ENCODE data around the gene TRIM2.

Gene TRIM2

GRCh38 chr4:153341575-153342090, 137.4 kb downstream of the TRIM2 start:
- TF ChIP-seq CTCF (conservative IDR thresholded peaks at IDR 0.05; ENCODE audit: low read depth): no peak
- ChIA-PET POLR2A (ENCODE audit: low non-redundant PET) (no interaction called here), CTCF (no interaction called here)
- H3K27ac ChIP-seq: no peak overlapping the region
- DNase-seq (ENCODE audit: low spot score): no peak

GRCh38 chr4:153342751-153343552, 138.7 kb downstream of the TRIM2 start:
- no peak for DNase-seq (ENCODE audit: low spot score)
- ChIA-PET POLR2A (ENCODE audit: low non-redundant PET) (no interaction called here), CTCF (interaction anchor here (0.6 kb wide), 3 partner anchors 49 to 228 kb away, joined by 3 to 4 read pairs (median 4); no protein-coding TSS in a partner anchor)
- H3K27ac ChIP-seq: no peak overlapping the region
- no peak for TF ChIP-seq CTCF (conservative IDR thresholded peaks at IDR 0.05; ENCODE audit: low read depth)

- POLR2A ChIA-PET (ENCODE audit: low non-redundant PET): no interaction called here
Measured at GRCh38 chr4:153344131-153345011, 140.1 kb downstream of the TRIM2 start, which contains the start of gene MND1. Gene MND1, plus strand, starts transcription at chr4:153344688. Its CDS starts 50 bp downstream, at chr4:153344738.

GRCh38 chr4:153345012-153345981, 141.1 kb downstream of the TRIM2 start:
- peak; percentile 68 for DNase-seq (ENCODE audit: low spot score)
- TF ChIP-seq CTCF (conservative IDR thresholded peaks at IDR 0.05; ENCODE audit: low read depth): no peak
- ChIA-PET CTCF (interaction anchor here (0.7 to 1.7 kb wide), 4 partner anchors 120 to 708 kb away, joined by 3 to 9 read pairs (median 4); partner anchors contain the start of gene TMEM131L), POLR2A (ENCODE audit: low non-redundant PET) (no interaction called here)
- peak overlapping the region; percentile 89 for H3K27ac ChIP-seq

More at GRCh38 chr4:153344131-153345011, 140.1 kb downstream of the TRIM2 start, which contains the start of gene MND1:
- CTCF ChIA-PET: interaction anchor here (0.5 to 1.7 kb wide), 7 partner anchors 23 to 406 kb away, joined by 3 to 9 read pairs (median 3); no protein-coding TSS in a partner anchor
- peak; percentile 97 for TF ChIP-seq CTCF (conservative IDR thresholded peaks at IDR 0.05; ENCODE audit: low read depth)
- peak within 1 kb of the TSS; percentile 89 for H3K27ac ChIP-seq
- DNase-seq (ENCODE audit: low spot score): peak; percentile 90

GRCh38 chr4:153346031-153346430, 141.8 kb downstream of the TRIM2 start:
- POLR2A ChIA-PET (ENCODE audit: low non-redundant PET): no interaction called here
- CTCF ChIA-PET: interaction anchor here (0.7 to 1.7 kb wide), 3 partner anchors 120 to 709 kb away, joined by 3 to 9 read pairs (median 5); partner anchors contain the start of gene TMEM131L
- no peak overlapping the region for H3K27ac ChIP-seq
- no peak for DNase-seq (ENCODE audit: low spot score)
- TF ChIP-seq CTCF (conservative IDR thresholded peaks at IDR 0.05; ENCODE audit: low read depth): no peak

Data from RWPE1 (cell line).